EL (cell line): ENCODE measurements around the gene SMC5.
"Not testable (repeated sequence)": the region's sequence is repeated elsewhere in the genome, so short reads cannot be mapped to it uniquely, and the experiment has no call there.

Experiments used
- DNase-seq: peaks from one replicate; pipeline ENCODE4 v3.0.0-alpha.2; 2016

SMC5 gene

GRCh38 chr9:70258692-70259511 is at the start of gene SMC5:
Gene SMC5, plus strand, starts transcription at chr9:70258978. Its CDS starts 101 bp downstream, at chr9:70259079.
- peak; percentile 93 for DNase-seq

DNA sequence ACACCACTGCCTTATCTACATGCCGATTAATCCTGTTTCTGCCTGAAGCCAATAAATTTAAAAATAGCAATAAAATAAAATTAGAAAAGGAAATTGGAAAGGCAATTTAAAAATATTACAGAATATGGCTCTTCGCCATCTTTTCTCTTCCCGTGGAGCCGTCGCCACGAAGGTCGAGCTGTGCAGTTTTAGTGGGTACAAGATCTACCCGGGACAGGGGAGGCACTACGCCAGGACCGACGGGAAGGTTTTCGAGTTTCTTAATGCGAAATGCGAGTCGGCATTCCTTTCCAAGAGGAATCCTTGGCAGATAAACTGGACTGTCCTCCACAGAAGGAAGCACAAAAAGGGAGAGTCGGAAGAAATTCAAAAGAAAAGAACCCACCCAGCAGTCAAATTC is 41.7 kb upstream of the SMC5 start:
- no peak for DNase-seq

DNA sequence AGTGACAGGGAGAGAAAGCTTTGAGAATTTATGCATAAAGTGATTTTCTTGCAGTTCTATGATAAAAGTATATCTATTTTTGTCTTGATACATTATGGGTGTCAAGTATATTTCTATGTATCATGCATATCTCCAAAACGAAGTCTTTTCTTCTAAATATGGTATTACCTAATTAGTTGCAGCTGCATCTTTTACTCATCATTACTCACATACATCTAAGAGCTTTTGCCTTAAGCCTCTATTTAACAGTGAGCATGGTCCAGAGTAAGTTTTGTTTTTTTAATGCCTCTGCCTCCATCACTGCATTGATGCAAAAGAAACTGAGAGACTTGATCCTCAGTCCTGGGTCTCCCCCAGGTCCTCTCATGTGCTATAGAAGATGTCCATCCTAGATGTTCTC is 40.0 kb upstream of the SMC5 start:
- DNase-seq: peak; percentile 57

DNA sequence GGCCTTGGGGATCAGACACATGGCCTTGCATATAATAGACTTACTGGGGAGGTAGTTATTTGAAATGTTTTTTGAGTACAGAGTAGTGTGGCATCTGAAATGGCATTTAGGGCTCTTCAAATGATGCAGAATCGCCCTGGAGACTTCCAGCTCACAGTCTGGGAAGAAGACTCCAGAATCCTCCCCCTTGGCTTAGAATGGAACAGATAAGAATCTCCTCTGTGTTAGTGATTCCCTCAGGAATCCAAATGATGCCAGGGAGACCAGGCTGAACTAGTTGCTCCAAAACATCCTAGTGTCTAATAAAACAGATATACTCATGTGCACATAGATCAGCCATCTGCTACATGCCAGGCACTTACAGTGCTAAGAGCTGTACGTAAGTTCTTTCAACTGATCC is 38.6 kb upstream of the SMC5 start:
- DNase-seq: peak; percentile 51

- DNase-seq: peak; percentile 53
Measured at GRCh38 chr9:70222354-70222753, 36.4 kb upstream of the SMC5 start.

DNA sequence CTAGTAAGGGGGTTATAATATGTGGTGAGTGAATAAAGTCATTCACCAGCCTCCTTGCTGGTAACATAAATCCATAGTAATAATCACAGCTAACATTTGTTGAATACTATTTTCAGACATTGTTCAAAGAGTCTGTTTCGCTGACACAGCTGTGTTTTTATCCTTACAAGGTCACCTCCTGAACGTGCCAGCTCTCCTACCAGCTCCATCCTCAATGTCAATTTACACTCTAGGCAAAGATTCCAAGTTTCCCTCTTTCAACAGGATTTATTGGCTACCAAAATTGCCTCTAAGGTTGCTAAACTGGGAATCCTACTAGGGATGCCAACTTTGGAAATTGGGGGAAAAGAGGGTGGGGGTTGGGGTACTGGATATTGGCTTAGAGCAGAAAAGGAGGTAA is 30.7 kb upstream of the SMC5 start:
- DNase-seq: no peak

DNA sequence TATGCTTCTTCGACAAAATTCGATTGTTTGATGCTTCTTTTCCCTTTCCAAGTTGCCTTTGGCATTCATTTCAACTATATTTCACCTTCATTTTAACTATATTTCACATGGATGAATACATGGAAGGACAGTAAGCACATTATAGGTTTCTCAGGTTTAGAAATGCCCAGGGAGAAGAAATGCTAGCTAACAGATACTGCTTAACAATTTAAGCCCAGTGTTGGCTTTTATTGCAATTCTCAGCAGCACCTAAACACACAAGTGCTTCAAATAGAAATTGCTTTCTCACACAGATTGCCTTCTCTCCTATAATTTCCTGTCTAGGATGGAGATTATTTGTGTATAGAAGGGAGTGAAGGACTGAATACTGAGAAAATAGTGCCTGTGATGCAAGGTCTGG is 30.2 kb upstream of the SMC5 start:
- no peak for DNase-seq

GRCh38 chr9:70229026-70229425 is 29.8 kb upstream of the SMC5 start:
- no peak for DNase-seq

GRCh38 chr9:70229579-70229978 is 29.2 kb upstream of the SMC5 start:
- DNase-seq: peak; percentile 48

GRCh38 chr9:70232476-70232875 is 26.3 kb upstream of the SMC5 start:
- no peak for DNase-seq

DNA sequence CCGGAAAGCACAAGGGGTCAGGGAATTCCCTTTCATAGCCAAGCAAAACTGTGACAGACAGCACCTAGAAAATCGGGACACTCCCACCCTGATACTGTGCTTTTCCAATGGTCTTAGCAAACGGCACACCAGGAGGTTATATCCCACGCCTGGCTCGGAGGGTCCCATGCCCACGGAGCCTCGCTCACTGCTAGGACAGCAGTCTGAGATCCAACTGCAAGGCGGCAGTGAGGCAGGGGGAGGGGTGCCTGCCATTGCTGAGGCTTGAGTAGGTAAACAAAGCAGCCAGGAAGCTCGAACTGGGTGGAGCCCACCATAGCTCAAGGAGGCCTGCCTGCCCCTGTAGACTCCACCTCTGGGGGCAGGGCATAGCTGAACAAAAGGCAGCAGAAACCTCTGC is 24.6 kb upstream of the SMC5 start:
- not testable (repeated sequence) for DNase-seq

- DNase-seq: not testable (repeated sequence)
Measured at GRCh38 chr9:70245952-70246351, 12.8 kb upstream of the SMC5 start.

- no peak for DNase-seq
Measured at GRCh38 chr9:70250221-70250620, 8.6 kb upstream of the SMC5 start.

GRCh38 chr9:70255486-70255885 is 3.3 kb upstream of the SMC5 start:
- DNase-seq: peak; percentile 28

- peak; percentile 83 for DNase-seq
Measured at GRCh38 chr9:70256123-70256551, 2.6 kb upstream of the SMC5 start.

DNA sequence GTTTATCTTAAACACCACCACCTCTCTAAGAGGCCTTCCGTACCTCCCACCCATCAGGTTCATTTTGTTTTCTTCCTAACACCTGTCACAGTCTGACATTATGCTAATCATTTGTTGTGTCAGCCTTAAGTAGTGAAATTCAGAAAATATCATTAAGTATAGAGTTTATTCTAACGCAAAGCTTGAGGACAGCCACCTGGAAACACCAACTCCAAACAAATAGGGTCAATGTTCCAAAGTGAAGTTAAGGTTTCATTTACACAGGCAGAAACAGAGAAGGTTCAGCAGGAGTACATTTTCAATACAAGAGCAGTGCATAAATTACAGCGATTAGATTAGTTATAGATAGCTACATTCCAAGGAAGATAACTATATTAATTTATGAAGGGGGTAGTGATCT is 1.3 kb upstream of the SMC5 start:
- no peak for DNase-seq

- peak; percentile 61 for DNase-seq
Measured at GRCh38 chr9:70257991-70258691, 637 bp upstream of the SMC5 start.

GRCh38 chr9:70259512-70259802 is 679 bp downstream of the SMC5 start:
- DNase-seq: no peak

- no peak for DNase-seq
Measured at GRCh38 chr9:70260007-70260443, 1.2 kb downstream of the SMC5 start.

DNA sequence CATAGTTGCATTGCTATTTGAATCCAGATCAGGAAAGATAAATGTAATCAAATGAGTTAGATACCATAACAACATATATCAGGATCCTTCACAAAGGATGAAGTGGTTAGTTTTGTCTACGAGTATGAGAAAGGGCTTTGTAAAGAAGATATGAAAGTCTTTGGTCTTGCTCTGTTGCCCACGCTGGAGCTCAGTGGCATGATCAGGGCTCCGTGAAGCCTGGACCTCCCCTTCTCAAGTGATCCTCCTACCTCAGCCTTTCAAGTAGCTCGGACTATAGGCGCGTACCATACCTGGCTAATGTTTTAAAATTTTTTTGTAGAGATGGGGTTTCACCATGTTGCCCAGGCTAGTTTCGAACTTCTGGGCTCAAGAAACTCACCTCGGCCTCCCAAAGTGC is 1.8 kb downstream of the SMC5 start:
- DNase-seq: no peak

GRCh38 chr9:70261131-70261870 is 2.5 kb downstream of the SMC5 start:
- no peak for DNase-seq

DNA sequence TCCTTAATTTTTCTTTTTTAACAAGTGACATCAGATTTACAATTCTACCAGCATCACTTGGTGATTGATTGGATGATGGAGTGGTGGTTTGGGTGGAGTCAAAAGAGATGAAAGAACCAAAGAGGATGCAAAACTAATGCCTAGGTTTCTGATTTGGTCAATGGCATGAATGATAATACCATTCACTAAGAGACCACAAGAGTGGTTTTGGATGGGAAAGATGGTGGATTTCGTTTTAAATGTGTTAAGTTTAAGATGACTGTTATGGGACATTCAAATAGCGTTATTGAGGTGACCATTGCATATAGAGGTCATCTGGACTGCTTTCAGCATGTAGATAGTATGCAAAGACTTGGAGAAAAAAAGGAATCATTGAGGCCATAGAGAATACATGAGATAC is 3.6 kb downstream of the SMC5 start:
- DNase-seq: no peak

DNA sequence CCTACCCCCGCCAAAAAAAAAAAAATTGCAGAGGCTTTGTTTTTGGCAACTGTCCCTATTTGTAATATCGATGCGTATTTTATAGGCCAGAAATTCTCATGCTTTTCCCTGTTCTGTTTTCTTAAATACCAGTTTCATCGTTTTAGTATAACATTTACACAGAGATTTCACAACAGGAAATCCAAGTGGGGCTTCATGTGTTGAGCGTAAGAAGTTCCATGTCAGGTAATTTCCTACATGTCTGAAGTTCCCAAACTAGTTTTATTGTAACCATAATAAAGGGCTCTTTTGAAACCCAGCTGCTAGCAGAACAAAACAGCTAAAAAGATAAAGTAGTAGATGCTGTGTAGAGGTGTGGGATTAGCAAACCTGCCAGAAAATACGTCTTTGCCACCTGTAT is 4.2 kb downstream of the SMC5 start:
- no peak for DNase-seq

DNA sequence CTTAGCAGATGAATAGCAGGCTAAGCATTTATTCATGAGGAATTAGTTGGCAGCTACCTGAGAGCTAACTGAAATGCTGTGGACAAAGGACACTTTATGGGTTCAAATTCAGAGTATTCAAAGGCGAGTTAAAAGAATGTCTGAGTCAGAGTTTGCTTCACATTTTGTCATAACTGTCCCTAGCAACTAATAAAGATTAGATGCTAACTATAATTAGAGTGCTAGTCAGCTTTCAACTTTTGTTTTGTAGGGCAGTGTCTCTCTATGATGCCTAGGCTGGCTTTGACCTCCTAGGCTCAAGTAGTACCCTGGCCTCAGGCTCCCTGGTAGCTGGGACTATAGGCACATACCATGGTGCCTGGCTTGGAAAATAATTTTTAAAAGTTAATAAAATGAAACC is 4.6 kb downstream of the SMC5 start:
- DNase-seq: peak; percentile 32
